ENCODE results near the gene IARS2.
A peak's percentile ranks its signal among the peaks of the same experiment; 100 is the strongest.

Gene IARS2

GRCh38 chr1:220119043-220119512, 25.1 kb downstream of the IARS2 start:
- peak; percentile 93 for FAIRE-seq
- DNase-seq (ENCODE audit: insufficient read length, low spot score), result no peak
- no peak for TF ChIP-seq CTCF (IDR thresholded peaks at IDR 0.05; ENCODE audit: insufficient read depth, missing control alignments)

GRCh38 chr1:220121791-220122530, 28.0 kb downstream of the IARS2 start:
- DNase-seq (ENCODE audit: insufficient read length, low spot score), result no peak
- peak; percentile 96 for FAIRE-seq
- no peak for TF ChIP-seq CTCF (IDR thresholded peaks at IDR 0.05; ENCODE audit: insufficient read depth, missing control alignments)

- TF ChIP-seq CTCF (IDR thresholded peaks at IDR 0.05; ENCODE audit: insufficient read depth, missing control alignments), result no peak
- no peak for DNase-seq (ENCODE audit: insufficient read length, low spot score)
- peak; percentile 73 for FAIRE-seq
Measured at GRCh38 chr1:220123066-220123465, 29.1 kb downstream of the IARS2 start.

GRCh38 chr1:220123889-220124288, 30.0 kb downstream of the IARS2 start:
- DNase-seq (ENCODE audit: insufficient read length, low spot score) (no peak), FAIRE-seq (peak; percentile 64)
- peak; percentile 41 for TF ChIP-seq CTCF (IDR thresholded peaks at IDR 0.05; ENCODE audit: insufficient read depth, missing control alignments)

- FAIRE-seq (no peak), DNase-seq (ENCODE audit: insufficient read length, low spot score) (no peak)
- no peak for TF ChIP-seq CTCF (IDR thresholded peaks at IDR 0.05; ENCODE audit: insufficient read depth, missing control alignments)
Measured at GRCh38 chr1:220124542-220124941, 30.6 kb downstream of the IARS2 start.

GRCh38 chr1:220127076-220127475, 33.1 kb downstream of the IARS2 start:
- TF ChIP-seq CTCF (IDR thresholded peaks at IDR 0.05; ENCODE audit: insufficient read depth, missing control alignments), result no peak
- DNase-seq (ENCODE audit: insufficient read length, low spot score) (no peak), FAIRE-seq (no peak)

GRCh38 chr1:220129479-220130210, 35.7 kb downstream of the IARS2 start:
- TF ChIP-seq CTCF (IDR thresholded peaks at IDR 0.05; ENCODE audit: insufficient read depth, missing control alignments), result no peak
- no peak for DNase-seq (ENCODE audit: insufficient read length, low spot score)
- FAIRE-seq, result peak; percentile 64
